ENCODE measurements around the gene PLXNB2.

Gene PLXNB2

GRCh38 chr22:50283821-50284220 is 23.6 kb downstream of the PLXNB2 start:
- TF ChIP-seq FOXP2 (optimal IDR thresholded peaks at IDR 0.05; ENCODE audit: borderline replicate concordance, extremely low read depth, extremely low read length, insufficient read depth) (no peak), SIN3A (IDR thresholded peaks at IDR 0.05; ENCODE audit: borderline replicate concordance, insufficient read depth, low read length) (no peak), POLR2AphosphoS5 (IDR thresholded peaks at IDR 0.05; ENCODE audit: low read depth, low read length) (no peak), REST (IDR thresholded peaks at IDR 0.05; ENCODE audit: insufficient read depth in 1 of 2, low read depth in 2 of 2, low read length in 2 of 2) (no peak), TAF1 (IDR thresholded peaks at IDR 0.05; ENCODE audit: borderline replicate concordance, insufficient read depth, low read length) (no peak)

GRCh38 chr22:50282361-50283155 is 24.9 kb downstream of the PLXNB2 start:
- no peak for TF ChIP-seq REST (IDR thresholded peaks at IDR 0.05; ENCODE audit: insufficient read depth in 1 of 2, low read depth in 2 of 2, low read length in 2 of 2)
- no peak for TF ChIP-seq TAF1 (IDR thresholded peaks at IDR 0.05; ENCODE audit: borderline replicate concordance, insufficient read depth, low read length)
- TF ChIP-seq SIN3A (IDR thresholded peaks at IDR 0.05; ENCODE audit: borderline replicate concordance, insufficient read depth, low read length), result no peak
- TF ChIP-seq POLR2AphosphoS5 (IDR thresholded peaks at IDR 0.05; ENCODE audit: low read depth, low read length), result no peak
- no peak for TF ChIP-seq FOXP2 (optimal IDR thresholded peaks at IDR 0.05; ENCODE audit: borderline replicate concordance, extremely low read depth, extremely low read length, insufficient read depth)

- TF ChIP-seq SIN3A (IDR thresholded peaks at IDR 0.05; ENCODE audit: borderline replicate concordance, insufficient read depth, low read length) (no peak), FOXP2 (optimal IDR thresholded peaks at IDR 0.05; ENCODE audit: borderline replicate concordance, extremely low read depth, extremely low read length, insufficient read depth) (no peak), POLR2AphosphoS5 (IDR thresholded peaks at IDR 0.05; ENCODE audit: low read depth, low read length) (no peak), REST (IDR thresholded peaks at IDR 0.05; ENCODE audit: insufficient read depth in 1 of 2, low read depth in 2 of 2, low read length in 2 of 2) (no peak), TAF1 (IDR thresholded peaks at IDR 0.05; ENCODE audit: borderline replicate concordance, insufficient read depth, low read length) (no peak)
Measured at GRCh38 chr22:50281957-50282356, 25.5 kb downstream of the PLXNB2 start.

- TF ChIP-seq FOXP2 (optimal IDR thresholded peaks at IDR 0.05; ENCODE audit: borderline replicate concordance, extremely low read depth, extremely low read length, insufficient read depth) (no peak), POLR2AphosphoS5 (IDR thresholded peaks at IDR 0.05; ENCODE audit: low read depth, low read length) (no peak), SIN3A (IDR thresholded peaks at IDR 0.05; ENCODE audit: borderline replicate concordance, insufficient read depth, low read length) (no peak), TAF1 (IDR thresholded peaks at IDR 0.05; ENCODE audit: borderline replicate concordance, insufficient read depth, low read length) (no peak), REST (IDR thresholded peaks at IDR 0.05; ENCODE audit: insufficient read depth in 1 of 2, low read depth in 2 of 2, low read length in 2 of 2) (no peak)
Measured at GRCh38 chr22:50281384-50281760, 26.1 kb downstream of the PLXNB2 start.
